H1 (cell line): ENCODE results near the gene NDUFS7. TPM values are rescaled to one million over a fixed set of nuclear protein-coding genes. Genes with fewer than 3 reads are reported as not detected.

Experiments
- RBBP5 ChIP-seq: IDR thresholded peaks from 2 replicates; pipeline ENCODE4 v1.7.1; 2012; ENCODE audit warnings: low read depth, mild to moderate bottlenecking, inconsistent platforms, low read length, moderate library complexity, borderline replicate concordance
- polyA plus RNA-seq, 7 experiments: library from polyadenylated mRNA; depleted of rRNA in 3 of 7; stranded (reverse) in 5 of 7; unstranded in 2 of 7; fragments of >200 nt in 5 of 7; fragments of 200-250 nt in 2 of 7; gene quantifications; 1 replicate in 5 of 7; 2 replicates in 1 of 7; 4 replicates in 1 of 7; pipeline versions ENCODE4 v1.2.1 to v1.2.3, GENCODE V29; 2011 to 2013; ENCODE audit warnings: missing spikeins in 2 of 7, mixed read lengths in 2 of 7
- total RNA-seq: library from RNA; stranded (reverse); fragmentation: NEBNext Ultra II Directional; extraction: Animal tissue kit (Norgen Biotek cat#: 25700); gene quantifications from 2 replicates; pipeline ENCODE4 v1.2.1, GENCODE V29; 2021
- TF ChIP-seq, protein P1 (sequence below): fragments of 300-600 bp; sonication (generic); IDR thresholded peaks from 2 replicates; pipeline ENCODE4 v1.7.1; 2012; ENCODE audit warnings: low read length, moderate library complexity, mild to moderate bottlenecking, inconsistent platforms; ENCODE audit not compliant: insufficient replicate concordance

The NDUFS7 gene
- total and polyA plus RNA-seq, 2 of the 8 experiments (the other 6 are each of a cell fraction or from before 2014, with no cell fraction given): 78.1 to 309 TPM

DNA sequence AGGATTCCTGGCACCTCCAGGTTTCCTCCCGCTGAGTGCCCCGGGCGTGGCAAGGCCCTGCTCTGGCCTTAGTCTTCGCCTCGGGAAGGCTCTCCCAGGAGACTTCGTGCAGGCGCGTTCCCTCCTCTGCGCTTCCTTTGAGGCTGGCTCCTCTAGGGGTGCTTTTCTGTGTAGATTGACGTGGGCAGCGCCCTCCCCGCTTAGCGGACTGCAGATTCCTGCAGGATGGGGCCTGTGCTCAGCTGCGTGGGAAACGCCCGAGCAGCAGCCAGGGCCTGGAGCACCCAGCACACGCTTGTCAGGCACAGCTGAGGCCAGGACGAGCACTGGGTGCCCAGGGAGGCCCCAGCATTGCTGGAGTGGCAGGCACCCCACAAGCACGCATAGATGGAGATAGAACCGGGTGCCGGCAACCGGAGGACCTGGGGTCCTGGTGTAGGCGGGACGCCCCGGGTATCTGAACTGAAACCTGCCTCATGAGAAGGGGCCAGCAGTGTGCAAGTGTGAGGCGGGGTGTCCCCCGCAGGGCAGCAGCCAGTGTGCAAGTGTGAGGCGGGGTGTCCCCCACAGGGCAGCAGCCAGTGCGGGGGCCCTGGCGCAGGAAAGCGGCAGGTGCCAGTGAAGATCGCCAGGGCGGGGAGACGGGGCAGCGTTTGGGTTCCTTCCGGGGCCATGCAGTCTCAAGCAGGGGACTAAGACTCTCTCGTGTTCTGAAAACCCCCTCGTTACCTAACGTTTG lies 3.4 kb downstream of the NDUFS7 start (continued):
- TF ChIP-seq, protein P1, sequence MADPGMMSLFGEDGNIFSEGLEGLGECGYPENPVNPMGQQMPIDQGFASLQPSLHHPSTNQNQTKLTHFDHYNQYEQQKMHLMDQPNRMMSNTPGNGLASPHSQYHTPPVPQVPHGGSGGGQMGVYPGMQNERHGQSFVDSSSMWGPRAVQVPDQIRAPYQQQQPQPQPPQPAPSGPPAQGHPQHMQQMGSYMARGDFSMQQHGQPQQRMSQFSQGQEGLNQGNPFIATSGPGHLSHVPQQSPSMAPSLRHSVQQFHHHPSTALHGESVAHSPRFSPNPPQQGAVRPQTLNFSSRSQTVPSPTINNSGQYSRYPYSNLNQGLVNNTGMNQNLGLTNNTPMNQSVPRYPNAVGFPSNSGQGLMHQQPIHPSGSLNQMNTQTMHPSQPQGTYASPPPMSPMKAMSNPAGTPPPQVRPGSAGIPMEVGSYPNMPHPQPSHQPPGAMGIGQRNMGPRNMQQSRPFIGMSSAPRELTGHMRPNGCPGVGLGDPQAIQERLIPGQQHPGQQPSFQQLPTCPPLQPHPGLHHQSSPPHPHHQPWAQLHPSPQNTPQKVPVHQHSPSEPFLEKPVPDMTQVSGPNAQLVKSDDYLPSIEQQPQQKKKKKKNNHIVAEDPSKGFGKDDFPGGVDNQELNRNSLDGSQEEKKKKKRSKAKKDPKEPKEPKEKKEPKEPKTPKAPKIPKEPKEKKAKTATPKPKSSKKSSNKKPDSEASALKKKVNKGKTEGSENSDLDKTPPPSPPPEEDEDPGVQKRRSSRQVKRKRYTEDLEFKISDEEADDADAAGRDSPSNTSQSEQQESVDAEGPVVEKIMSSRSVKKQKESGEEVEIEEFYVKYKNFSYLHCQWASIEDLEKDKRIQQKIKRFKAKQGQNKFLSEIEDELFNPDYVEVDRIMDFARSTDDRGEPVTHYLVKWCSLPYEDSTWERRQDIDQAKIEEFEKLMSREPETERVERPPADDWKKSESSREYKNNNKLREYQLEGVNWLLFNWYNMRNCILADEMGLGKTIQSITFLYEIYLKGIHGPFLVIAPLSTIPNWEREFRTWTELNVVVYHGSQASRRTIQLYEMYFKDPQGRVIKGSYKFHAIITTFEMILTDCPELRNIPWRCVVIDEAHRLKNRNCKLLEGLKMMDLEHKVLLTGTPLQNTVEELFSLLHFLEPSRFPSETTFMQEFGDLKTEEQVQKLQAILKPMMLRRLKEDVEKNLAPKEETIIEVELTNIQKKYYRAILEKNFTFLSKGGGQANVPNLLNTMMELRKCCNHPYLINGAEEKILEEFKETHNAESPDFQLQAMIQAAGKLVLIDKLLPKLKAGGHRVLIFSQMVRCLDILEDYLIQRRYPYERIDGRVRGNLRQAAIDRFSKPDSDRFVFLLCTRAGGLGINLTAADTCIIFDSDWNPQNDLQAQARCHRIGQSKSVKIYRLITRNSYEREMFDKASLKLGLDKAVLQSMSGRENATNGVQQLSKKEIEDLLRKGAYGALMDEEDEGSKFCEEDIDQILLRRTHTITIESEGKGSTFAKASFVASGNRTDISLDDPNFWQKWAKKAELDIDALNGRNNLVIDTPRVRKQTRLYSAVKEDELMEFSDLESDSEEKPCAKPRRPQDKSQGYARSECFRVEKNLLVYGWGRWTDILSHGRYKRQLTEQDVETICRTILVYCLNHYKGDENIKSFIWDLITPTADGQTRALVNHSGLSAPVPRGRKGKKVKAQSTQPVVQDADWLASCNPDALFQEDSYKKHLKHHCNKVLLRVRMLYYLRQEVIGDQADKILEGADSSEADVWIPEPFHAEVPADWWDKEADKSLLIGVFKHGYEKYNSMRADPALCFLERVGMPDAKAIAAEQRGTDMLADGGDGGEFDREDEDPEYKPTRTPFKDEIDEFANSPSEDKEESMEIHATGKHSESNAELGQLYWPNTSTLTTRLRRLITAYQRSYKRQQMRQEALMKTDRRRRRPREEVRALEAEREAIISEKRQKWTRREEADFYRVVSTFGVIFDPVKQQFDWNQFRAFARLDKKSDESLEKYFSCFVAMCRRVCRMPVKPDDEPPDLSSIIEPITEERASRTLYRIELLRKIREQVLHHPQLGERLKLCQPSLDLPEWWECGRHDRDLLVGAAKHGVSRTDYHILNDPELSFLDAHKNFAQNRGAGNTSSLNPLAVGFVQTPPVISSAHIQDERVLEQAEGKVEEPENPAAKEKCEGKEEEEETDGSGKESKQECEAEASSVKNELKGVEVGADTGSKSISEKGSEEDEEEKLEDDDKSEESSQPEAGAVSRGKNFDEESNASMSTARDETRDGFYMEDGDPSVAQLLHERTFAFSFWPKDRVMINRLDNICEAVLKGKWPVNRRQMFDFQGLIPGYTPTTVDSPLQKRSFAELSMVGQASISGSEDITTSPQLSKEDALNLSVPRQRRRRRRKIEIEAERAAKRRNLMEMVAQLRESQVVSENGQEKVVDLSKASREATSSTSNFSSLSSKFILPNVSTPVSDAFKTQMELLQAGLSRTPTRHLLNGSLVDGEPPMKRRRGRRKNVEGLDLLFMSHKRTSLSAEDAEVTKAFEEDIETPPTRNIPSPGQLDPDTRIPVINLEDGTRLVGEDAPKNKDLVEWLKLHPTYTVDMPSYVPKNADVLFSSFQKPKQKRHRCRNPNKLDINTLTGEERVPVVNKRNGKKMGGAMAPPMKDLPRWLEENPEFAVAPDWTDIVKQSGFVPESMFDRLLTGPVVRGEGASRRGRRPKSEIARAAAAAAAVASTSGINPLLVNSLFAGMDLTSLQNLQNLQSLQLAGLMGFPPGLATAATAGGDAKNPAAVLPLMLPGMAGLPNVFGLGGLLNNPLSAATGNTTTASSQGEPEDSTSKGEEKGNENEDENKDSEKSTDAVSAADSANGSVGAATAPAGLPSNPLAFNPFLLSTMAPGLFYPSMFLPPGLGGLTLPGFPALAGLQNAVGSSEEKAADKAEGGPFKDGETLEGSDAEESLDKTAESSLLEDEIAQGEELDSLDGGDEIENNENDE: no peak
- TF ChIP-seq RBBP5: no peak
- TF ChIP-seq, all 59 proteins: peak for 0
